A549 (cell line): Measurements from ENCODE around the gene TOX4. TPM values are rescaled to one million over a fixed set of nuclear protein-coding genes. Genes with fewer than 3 reads are reported as not detected.

Source experiments
- ATAC-seq, 2 experiments: fragments of 200-7000 bp in 1 of 2; fragments of >200 bp in 1 of 2; cut with Nextera tagmentation in 1 of 2; cut with Tn5 transposase in 1 of 2; 3 replicates each; pipeline versions ENCODE4 v1.8.0 to v1.9.1; 2018 to 2020; ENCODE audit warnings: mild to moderate bottlenecking in 1 of 2, moderate library complexity in 1 of 2
- CTCF ChIA-PET: fragments of 300-600 bp; sonication (Branson Sonifier 250); formaldehyde crosslinking; extraction: SDS; loops from one replicate; lab custom pipeline; 2021; ENCODE audit warnings: antibody characterized with exemption, inconsistent platforms; lab: Yijun Ruan, JAX
- POLR2A ChIA-PET: fragments of 350-600 bp; formaldehyde crosslinking; extraction: SDS; loops from one replicate; lab custom pipeline; 2021; ENCODE audit warnings: antibody characterized with exemption, inconsistent platforms; lab: Yijun Ruan, JAX
- DNase-seq, 2 experiments: peaks; one replicate each; pipeline versions ENCODE4 v3.0.0 to v3.0.0-alpha.2; 2011 to 2016; ENCODE audit warnings: low read depth in 1 of 2, low spot score in 1 of 2
- FAIRE-seq: peaks from 2 replicates; lab custom pipeline; 2011; peaks lifted over from hg19 to GRCh38; lab: Jason Lieb, UNC
- H3K27ac ChIP-seq, 2 experiments: fragments of >200 bp; sonication (Bioruptor Twin); formaldehyde crosslinking; 3 replicates each; pipeline ENCODE4 v1.5.1; 2016 to 2017
- H3K4me1 ChIP-seq: fragments of >200 bp; sonication (Bioruptor Twin); formaldehyde crosslinking; 3 replicates; pipeline ENCODE4 v1.6.1; 2016
- H3K4me2 ChIP-seq: fragments of >200 bp; sonication (Bioruptor Twin); formaldehyde crosslinking; 3 replicates; pipeline ENCODE4 v1.6.1; 2016
- H3K4me3 ChIP-seq: fragments of >200 bp; sonication (Bioruptor Twin); formaldehyde crosslinking; 3 replicates; pipeline ENCODE4 v1.5.1; 2016
- H3K9me3 ChIP-seq: fragments of >200 bp; sonication (Bioruptor Twin); formaldehyde crosslinking; 3 replicates; pipeline ENCODE4 v1.6.1; 2016
- CBX2 ChIP-seq: fragments of 200-600 bp; sonication (generic); IDR thresholded peaks from 2 replicates; pipeline ENCODE4 v1.6.1; 2016; ENCODE audit warnings: low read depth, mild to moderate bottlenecking, borderline replicate concordance
- CTCF ChIP-seq: fragments of >200 bp; sonication (Bioruptor Twin); formaldehyde crosslinking; IDR thresholded peaks from 3 replicates; pipeline ENCODE4 v1.5.1; 2016
- EHF ChIP-seq: fragments of 250-450 bp; sonication (Bioruptor Pico); IDR thresholded peaks from 2 replicates; pipeline ENCODE4 v1.5.0; 2020; ENCODE audit warnings: mild to moderate bottlenecking
- FOXS1 ChIP-seq: fragments of 250-450 bp; sonication (Bioruptor Pico); IDR thresholded peaks from 2 replicates; pipeline ENCODE4 v1.5.0; 2020; ENCODE audit warnings: mild to moderate bottlenecking, moderate library complexity
- GATA3 ChIP-seq: IDR thresholded peaks from 2 replicates; pipeline ENCODE4 v1.6.1; 2012; ENCODE audit warnings: borderline replicate concordance
- HOXB5 ChIP-seq: fragments of 250-450 bp; sonication (Bioruptor Pico); IDR thresholded peaks from 2 replicates; pipeline ENCODE4 v1.5.0; 2020; ENCODE audit warnings: mild to moderate bottlenecking, moderate library complexity
- KDM5A ChIP-seq: fragments of 200-600 bp; sonication (generic); IDR thresholded peaks from 2 replicates; pipeline ENCODE4 v1.6.1; 2016; ENCODE audit warnings: antibody characterized with exemption, mild to moderate bottlenecking
- MAFK ChIP-seq: fragments of 450-650 bp; IDR thresholded peaks from 2 replicates; pipeline ENCODE4 v1.6.1; 2014; ENCODE audit not compliant: partially characterized antibody
- MYC ChIP-seq: IDR thresholded peaks from 2 replicates; pipeline ENCODE4 v1.6.1; 2012; ENCODE audit warnings: mild to moderate bottlenecking, inconsistent platforms, low read length, improper control_type of control experiment, borderline replicate concordance
- NFE2L2 ChIP-seq: fragments of 150-350 bp; conservative IDR thresholded peaks from 2 replicates; pipeline ENCODE4 v1.6.1; 2014; ENCODE audit warnings: low read length
- NPAS2 ChIP-seq: fragments of 250-450 bp; sonication (Bioruptor Pico); IDR thresholded peaks from 2 replicates; pipeline ENCODE4 v1.8.0; 2022; ENCODE audit warnings: mild to moderate bottlenecking, moderate library complexity, borderline replicate concordance
- RCOR1 ChIP-seq: fragments of 150-350 bp; IDR thresholded peaks from 2 replicates; pipeline ENCODE4 v1.6.1; 2014; ENCODE audit warnings: antibody characterized with exemption, low read length, low read depth
- RNF2 ChIP-seq: fragments of 200-600 bp; sonication (generic); IDR thresholded peaks from 2 replicates; pipeline ENCODE4 v1.6.1; 2016; ENCODE audit warnings: low read depth, mild to moderate bottlenecking, antibody characterized with exemption, moderate library complexity, borderline replicate concordance
- SREBF2 ChIP-seq: fragments of 450-650 bp; IDR thresholded peaks from 2 replicates; pipeline ENCODE4 v1.6.1; 2014; ENCODE audit warnings: mild to moderate bottlenecking, moderate library complexity
- ZNF302 ChIP-seq: fragments of 250-450 bp; sonication (Bioruptor Pico); IDR thresholded peaks from 2 replicates; pipeline ENCODE4 v1.9.0; 2021; ENCODE audit warnings: inconsistent platforms, mild to moderate bottlenecking, moderate library complexity
- ZSCAN20 ChIP-seq: fragments of 250-450 bp; sonication (Bioruptor Pico); IDR thresholded peaks from 2 replicates; pipeline ENCODE4 v1.8.0; 2022; ENCODE audit warnings: mild to moderate bottlenecking, moderate library complexity
- WGBS: methylation state at CpG from one replicate; pipeline ENCODE4 v1.1.6; 2017; ENCODE audit errors: missing lambda C conversion rate; 5-methylcytosine and 5-hydroxymethylcytosine counted together
- polyA plus RNA-seq, 4 experiments: library from polyadenylated mRNA; depleted of rRNA in 3 of 4; stranded (reverse); fragments of >200 nt; fragmentation: RNase III in 1 of 4; extraction: RNeasy Plus Mini Kit Qiagen cat#74134 plus additional on column Dnase treatment in 1 of 4; gene quantifications; 2 replicates in 3 of 4; 3 replicates in 1 of 4; pipeline ENCODE4 v1.2.3, GENCODE V29; 2011 to 2017
- TF ChIP-seq, protein P1 (sequence below): fragments of 150-350 bp; IDR thresholded peaks from 2 replicates; pipeline ENCODE4 v1.6.1; 2014; ENCODE audit warnings: low read depth, mild to moderate bottlenecking, low read length

TOX4 gene
- polyA plus RNA-seq, 2 of the 4 experiments (the other 2 are of a cell fraction) = 48.3 to 76.4 TPM

GRCh38 chr14:21486640-21487087 is 9.7 kb downstream of the TOX4 start:
- no peaks in the 10 kb centered on the region for H3K4me1 ChIP-seq
- no peak overlapping the region for H3K4me2 ChIP-seq
- H3K4me3 ChIP-seq = no peak overlapping the region
- no peak for DNase-seq
- CTCF ChIA-PET = interaction anchor here (0.6 to 7.1 kb wide), 3 partner anchors 9 to 59 kb away, joined by 3 to 66 read pairs (median 41); partner anchors contain the start of genes RAB2B and TOX4
- TF ChIP-seq CTCF (no peak), MYC (no peak)
- TF ChIP-seq, all 56 proteins: peak for 0
- no peaks in the 10 kb centered on the region for H3K9me3 ChIP-seq
- WGBS = 90% methylated on average over 1 of the region's 1 CpG
- ATAC-seq = no peak
- POLR2A ChIA-PET = no interaction called here
- no peak for FAIRE-seq
- H3K27ac ChIP-seq = no peak overlapping the region

DNA sequence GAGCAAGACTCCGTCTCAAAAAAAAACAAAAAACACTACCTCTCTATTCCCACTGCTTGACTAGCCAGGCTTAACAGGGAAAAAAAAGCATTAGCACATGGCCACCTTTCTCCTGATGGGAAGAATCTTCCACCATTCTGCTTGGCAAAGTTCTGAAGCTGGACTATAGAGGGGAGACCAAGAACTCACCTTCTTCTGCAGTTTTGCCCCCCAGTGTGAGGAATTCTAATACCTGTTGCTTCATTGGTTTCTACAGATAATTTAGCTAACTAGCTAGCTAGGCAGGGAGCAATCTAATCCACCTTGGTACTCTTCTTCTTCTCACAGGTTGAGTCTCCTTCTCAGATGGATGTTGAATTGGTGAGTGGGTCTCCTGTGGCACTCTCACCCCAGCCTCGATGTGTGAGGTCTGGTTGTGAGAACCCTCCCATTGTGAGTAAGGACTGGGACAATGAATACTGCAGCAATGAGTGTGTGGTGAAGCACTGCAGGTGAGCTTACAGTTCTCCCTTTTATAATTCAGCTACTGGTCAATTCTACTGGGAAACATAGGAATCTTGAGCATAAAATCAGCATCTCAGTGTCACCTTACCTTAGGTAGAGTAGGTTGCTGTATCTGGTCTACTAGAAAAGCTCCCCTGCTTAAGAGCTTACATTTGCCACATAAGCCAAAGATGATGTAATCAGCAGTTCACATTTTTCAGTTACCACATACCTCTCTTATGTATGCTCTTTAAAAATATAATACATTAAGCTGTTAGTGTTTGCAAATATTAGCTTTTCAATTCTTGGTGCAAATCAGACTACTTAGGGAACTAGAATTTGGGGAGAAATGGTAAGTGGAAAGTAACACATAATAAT is 18.1 kb downstream of the TOX4 start:
- H3K4me1 ChIP-seq = peaks cover 8% of the 10 kb centered on the region; the same call in 2 of the 3 replicates
- POLR2A ChIA-PET = interaction anchor here (0.7 to 1.6 kb wide), 4 partner anchors 11 to 21 kb away, joined by 3 to 7 read pairs (median 3); partner anchors contain the start of gene METTL3
- no peak for TF ChIP-seq RNF2
- TF ChIP-seq HOXB5 (CRISPR knock-in tag) = no peak
- TF ChIP-seq GATA3 = no peak
- no peak for TF ChIP-seq ZNF302 (CRISPR knock-in tag)
- no peak for TF ChIP-seq EHF (CRISPR knock-in tag)
- no peak for TF ChIP-seq NPAS2 (CRISPR knock-in tag)
- TF ChIP-seq MYC = no peak
- no peak for TF ChIP-seq NFE2L2
- TF ChIP-seq KDM5A = no peak
- ATAC-seq (no peak), FAIRE-seq (no peak), DNase-seq (no peak)
- 76% methylated on average over 2 of the region's 2 CpGs for WGBS
- CTCF ChIA-PET = interaction anchor here (0.5 to 8.0 kb wide), 10 partner anchors 8 to 418 kb away, joined by 3 to 58 read pairs (median 3); partner anchors contain the start of genes CHD8, METTL3, RAB2B and TOX4
- H3K4me2 ChIP-seq = no peak overlapping the region
- H3K9me3 ChIP-seq = no peaks in the 10 kb centered on the region
- peak overlapping the region; percentile 39 to 47; a peak in 3 of 6 replicates for H3K27ac ChIP-seq
- H3K4me3 ChIP-seq = no peak overlapping the region

GRCh38 chr14:21496453-21496852 is 19.5 kb downstream of the TOX4 start:
- ChIA-PET POLR2A (interaction anchor here (1.6 kb wide), 1 partner anchor 14 kb away, joined by 7 read pairs; the partner anchor contains the start of gene METTL3), CTCF (interaction anchor here (0.8 to 8.0 kb wide), 5 partner anchors 14 to 63 kb away, joined by 3 to 84 read pairs (median 6); partner anchors contain the start of genes CHD8, METTL3, RAB2B and TOX4)
- 90% methylated on average over 2 of the region's 2 CpGs for WGBS
- Histone ChIP-seq H3K4me1 (peaks cover 8% of the 10 kb centered on the region; the same call in 2 of the 3 replicates), H3K9me3 (no peaks in the 10 kb centered on the region), H3K4me2 (no peak overlapping the region), H3K4me3 (no peak overlapping the region), H3K27ac (no peak overlapping the region)
- DNase-seq (no peak), ATAC-seq (no peak), FAIRE-seq (no peak)
- TF ChIP-seq, protein P1, sequence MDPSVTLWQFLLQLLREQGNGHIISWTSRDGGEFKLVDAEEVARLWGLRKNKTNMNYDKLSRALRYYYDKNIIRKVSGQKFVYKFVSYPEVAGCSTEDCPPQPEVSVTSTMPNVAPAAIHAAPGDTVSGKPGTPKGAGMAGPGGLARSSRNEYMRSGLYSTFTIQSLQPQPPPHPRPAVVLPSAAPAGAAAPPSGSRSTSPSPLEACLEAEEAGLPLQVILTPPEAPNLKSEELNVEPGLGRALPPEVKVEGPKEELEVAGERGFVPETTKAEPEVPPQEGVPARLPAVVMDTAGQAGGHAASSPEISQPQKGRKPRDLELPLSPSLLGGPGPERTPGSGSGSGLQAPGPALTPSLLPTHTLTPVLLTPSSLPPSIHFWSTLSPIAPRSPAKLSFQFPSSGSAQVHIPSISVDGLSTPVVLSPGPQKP = no peak
- no peak for TF ChIP-seq MYC
- TF ChIP-seq MAFK = no peak
- no peak for TF ChIP-seq NPAS2 (CRISPR knock-in tag)
- TF ChIP-seq FOXS1 (CRISPR knock-in tag) = no peak
- no peak for TF ChIP-seq SREBF2
- TF ChIP-seq CBX2 = no peak
- no peak for TF ChIP-seq RCOR1
- no peak for TF ChIP-seq ZSCAN20 (CRISPR knock-in tag)
